NCI-H748 treated with DMSO at 0.1 percent for 48 hours (cell line): ENCODE measurements around the gene SDK1.

Experiments
- DNase-seq: peaks from one replicate; lab custom pipeline; 2025; lab: John Stamatoyannopoulos, UW

SDK1 gene

GRCh38 chr7:4109481-4110110 lies 808.5 kb downstream of the SDK1 start:
- no peak for DNase-seq

DNA sequence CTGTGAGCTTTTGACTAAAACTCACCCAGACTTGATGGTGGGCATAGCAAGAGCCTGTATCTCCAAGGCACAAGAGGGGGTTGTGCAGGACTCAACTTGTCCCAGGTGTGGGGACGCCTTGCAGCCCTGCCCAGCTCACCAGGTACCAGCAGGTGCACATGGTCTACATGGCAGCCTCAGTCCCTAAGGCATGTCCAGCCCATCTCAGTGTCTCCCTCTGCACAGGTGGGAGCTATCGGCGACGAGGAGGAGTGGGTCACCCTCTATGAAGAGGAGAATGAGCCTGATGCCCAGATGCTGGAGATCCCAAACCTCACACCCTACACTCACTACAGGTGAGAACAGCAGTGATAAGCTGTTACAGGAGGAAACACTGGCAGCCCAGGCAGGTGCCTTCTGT lies 809.4 kb downstream of the SDK1 start:
- no peak for DNase-seq

DNA sequence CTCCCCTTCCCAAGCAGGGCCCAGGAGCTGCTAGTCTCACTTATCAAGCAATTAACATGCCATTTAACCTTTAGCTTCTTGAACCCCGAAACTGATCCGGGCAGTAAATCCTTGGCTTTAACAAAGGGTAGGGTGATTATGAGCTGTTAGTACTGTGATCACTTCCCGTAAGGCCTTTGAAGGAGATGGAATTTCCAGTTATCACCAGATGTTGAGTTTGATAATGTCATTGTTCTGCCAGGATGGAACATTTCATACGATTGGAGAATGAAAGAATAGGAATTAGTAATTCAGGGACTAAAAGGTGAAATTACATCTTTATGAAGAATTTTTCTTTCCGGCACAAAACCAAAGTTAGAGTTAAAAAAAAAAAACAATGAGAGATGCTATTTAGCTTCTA lies 810.1 kb downstream of the SDK1 start:
- DNase-seq = no peak

DNA sequence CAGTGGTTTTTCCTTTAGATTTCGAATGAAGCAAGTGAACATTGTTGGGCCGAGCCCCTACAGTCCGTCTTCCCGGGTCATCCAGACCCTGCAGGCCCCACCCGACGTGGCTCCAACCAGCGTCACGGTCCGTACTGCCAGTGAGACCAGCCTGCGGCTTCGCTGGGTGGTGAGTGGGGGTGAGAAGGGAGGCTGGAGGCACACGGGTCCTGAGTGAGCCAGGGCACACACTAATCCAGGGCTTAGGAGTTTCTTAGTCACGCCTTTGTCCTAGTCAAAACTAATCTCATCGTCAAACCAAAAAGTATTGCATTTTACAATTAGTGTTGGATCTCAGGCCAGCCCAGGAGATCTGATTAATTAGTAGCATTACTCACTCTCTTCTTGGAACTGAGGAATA lies 812.2 kb downstream of the SDK1 start:
- no peak for DNase-seq

GRCh38 chr7:4113976-4114375 lies 812.9 kb downstream of the SDK1 start:
- DNase-seq = no peak

- no peak for DNase-seq
Observed at GRCh38 chr7:4115442-4115841, 814.4 kb downstream of the SDK1 start.

DNA sequence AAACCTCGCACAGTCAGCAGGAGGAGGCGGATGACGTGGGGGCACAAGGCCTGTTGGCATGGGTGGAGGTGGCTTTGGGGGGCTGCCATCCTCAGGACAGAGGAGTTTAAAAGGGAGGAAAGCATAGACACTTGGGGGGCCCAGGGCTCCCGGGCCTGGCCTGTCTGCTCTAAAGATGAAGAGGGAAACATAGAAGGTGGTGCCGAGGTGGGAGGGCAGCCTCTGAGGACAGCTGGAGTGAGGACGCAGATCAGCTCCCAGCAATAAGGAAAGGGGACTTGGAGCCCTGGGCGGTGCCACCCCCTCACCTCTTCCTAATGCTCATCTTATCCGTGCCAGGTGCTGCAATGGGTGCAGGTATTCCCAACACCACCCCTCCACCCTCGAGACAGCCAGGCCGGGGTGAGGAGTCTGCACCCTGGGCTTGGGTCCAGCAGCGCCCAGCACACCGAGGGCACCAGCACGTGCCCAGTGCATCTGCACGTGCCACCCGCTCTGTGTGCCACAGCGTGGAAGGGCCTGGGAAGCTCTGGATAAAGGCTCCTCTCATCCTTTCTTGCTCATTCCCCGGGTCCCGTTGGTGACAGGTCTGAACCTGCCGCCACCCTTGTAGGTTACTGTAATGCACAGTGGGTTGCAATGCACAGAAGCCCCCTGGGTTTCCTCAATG lies 815.0 kb downstream of the SDK1 start:
- no peak for DNase-seq

GRCh38 chr7:4119848-4120247 lies 818.8 kb downstream of the SDK1 start:
- DNase-seq = no peak

DNA sequence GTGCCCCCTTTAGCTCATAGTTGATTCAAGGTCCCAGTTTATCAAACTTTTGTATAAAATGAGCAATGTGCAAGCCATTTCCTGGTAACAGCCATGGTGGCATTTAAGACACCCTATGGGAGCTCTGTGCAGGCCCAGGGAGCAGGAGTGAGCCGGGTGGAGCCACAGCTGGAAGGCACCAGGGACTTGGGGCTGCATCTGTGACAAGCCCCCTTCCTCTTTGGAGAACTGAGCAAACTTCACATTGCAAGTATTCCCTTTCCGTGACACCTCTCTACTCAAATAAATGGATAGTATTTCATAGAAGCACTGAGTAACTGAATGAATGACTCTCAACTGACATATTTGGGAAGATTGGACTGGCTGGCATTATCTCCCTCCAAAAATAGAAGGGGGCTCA lies 822.3 kb downstream of the SDK1 start:
- no peak for DNase-seq

DNA sequence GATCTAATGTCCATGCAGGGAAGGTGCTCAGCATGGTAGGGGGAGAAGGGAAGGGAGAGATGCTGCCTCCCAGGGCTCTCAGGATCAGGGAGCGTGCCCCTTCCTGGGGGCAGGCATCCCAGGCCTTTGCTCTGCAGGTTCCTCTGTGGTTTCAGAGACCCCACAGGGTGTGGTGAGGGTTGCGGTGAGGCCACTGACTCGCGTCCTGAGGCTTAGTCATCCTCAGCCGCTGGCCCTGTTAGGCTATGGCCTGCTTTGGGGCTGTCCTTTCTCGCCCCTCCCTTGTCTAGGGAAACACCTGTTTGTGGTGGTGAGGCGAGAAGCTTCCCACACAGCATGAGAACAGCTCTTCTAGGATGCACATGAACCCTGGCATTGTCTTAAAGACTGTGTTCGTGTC lies 822.8 kb downstream of the SDK1 start:
- no peak for DNase-seq

DNA sequence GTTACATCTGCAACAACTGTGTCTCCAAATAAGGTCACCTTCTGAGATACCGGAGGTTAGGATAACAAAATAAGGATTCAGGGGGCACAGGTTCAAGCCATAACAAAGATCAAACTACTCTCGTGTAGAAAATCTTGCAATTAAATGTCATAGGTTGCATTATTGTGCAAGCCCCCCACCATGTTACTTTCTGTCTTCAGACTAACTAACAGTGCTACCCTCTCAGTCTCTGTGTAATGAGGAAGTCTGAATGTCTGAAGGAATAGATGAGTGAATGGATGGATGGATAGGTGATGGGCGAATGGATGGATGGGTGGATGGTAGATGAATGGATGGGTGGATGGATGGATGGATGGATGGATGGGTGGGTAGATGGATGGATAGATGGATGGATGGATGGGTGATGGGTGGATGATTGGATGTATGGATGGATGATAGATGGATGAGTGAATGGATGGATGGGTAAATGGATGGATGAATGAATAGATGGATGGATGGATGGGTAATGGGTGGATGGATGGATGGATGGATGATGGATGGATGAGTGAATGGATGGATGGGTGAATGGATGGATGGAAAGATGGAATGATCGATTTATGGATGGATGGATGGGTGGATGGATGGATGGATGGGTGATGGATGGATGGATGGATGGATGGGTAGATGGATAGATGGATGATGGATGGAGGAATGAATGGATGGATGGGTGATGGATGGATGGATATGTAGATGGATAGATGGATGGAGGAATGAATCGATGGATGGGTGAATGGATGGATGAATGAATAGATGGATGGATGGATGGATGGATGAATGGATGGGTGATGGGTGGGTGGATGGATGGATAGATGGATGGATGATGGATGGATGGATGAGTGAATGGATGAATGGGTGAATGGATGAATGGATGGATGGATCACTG lies 823.8 kb downstream of the SDK1 start:
- DNase-seq = no peak

GRCh38 chr7:4127909-4128560 lies 827.0 kb downstream of the SDK1 start:
- DNase-seq = no peak

- no peak for DNase-seq
Observed at GRCh38 chr7:4129481-4130122, 828.5 kb downstream of the SDK1 start.

- no peak for DNase-seq
Observed at GRCh38 chr7:4131063-4131462, 830.0 kb downstream of the SDK1 start.

- no peak for DNase-seq
Observed at GRCh38 chr7:4132221-4132620, 831.2 kb downstream of the SDK1 start.

DNA sequence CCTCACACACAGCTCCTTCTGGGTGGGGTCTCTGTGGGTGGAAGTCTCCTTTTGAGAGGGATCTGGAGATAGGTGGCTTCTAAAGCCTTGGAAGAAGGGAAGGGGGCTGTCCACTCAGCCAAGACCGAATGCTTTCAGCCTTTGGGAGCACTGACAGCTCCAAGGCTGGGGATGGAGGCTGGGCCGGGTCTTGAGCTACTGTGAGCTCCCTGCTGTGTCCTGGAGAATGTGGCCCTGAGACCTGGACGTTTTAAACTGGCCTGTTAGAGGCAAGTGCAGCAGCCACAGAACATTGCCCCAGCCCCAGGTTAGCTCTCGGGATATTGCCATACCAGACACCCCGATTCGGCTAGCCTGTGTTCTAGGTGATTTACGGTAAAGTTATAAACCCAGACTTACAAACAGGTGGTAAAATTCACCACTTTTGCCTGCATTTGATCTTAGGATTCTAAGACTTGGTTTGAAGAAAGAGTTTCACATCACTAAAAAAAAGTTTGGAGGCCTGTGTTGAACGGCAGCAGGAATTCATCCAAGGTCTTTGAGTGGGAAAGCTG lies 832.5 kb downstream of the SDK1 start:
- DNase-seq = no peak

GRCh38 chr7:4134204-4134603 lies 833.2 kb downstream of the SDK1 start:
- no peak for DNase-seq

- no peak for DNase-seq
Observed at GRCh38 chr7:4134631-4135030, 833.6 kb downstream of the SDK1 start.

DNA sequence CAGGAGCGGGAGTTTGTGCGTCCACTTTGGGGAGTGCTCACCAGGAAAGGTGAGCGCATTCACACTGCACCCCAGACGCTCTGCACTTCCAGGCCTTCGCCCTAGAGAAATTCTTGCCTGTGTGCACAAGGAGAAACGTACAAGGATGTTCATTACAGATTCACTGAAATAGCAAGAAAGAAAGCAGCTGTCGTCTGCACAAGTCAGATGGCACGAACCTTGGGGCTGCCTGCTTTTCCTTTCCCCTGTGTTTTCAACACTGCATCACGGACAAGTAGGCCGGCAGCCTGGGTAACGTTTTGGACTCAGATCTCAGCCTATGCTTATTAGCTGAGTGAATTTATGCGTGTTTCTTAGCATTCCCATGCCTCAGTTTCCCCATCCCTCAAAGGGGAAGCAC lies 834.2 kb downstream of the SDK1 start:
- no peak for DNase-seq

- DNase-seq = no peak
Observed at GRCh38 chr7:4136036-4136435, 835.0 kb downstream of the SDK1 start.

- DNase-seq = no peak
Observed at GRCh38 chr7:4136501-4137110, 835.6 kb downstream of the SDK1 start.
